ENCODE data around the gene ATP6V1E1. TPM values are rescaled to one million over a fixed set of nuclear protein-coding genes. Genes with fewer than 3 reads are reported as not detected.

The ATP6V1E1 gene
- polyA plus RNA-seq, 6 donors from 2014 or later, result 86.0 to 127 (median 107) TPM

Other genes with a start within 250 kb of the ATP6V1E1 start
- gene SLC25A18, start 65.3 kb downstream of the ATP6V1E1 start, polyA plus RNA-seq (ENCODE audit: low read depth in 6 of 6), result under 1 TPM in 1 of 6 donors, not detected in 5; 0.13 TPM
- 10 to 100 TPM; 21.5 to 49.5 (median 47.7) TPM for gene BCL2L13, start 10.0 kb upstream of the ATP6V1E1 start, polyA plus RNA-seq (ENCODE audit: low read depth in 6 of 6)
- gene BID, start 145.7 kb upstream of the ATP6V1E1 start, polyA plus RNA-seq (ENCODE audit: low read depth in 6 of 6), result 10 to 100 TPM; 18.2 to 29.9 (median 23.1) TPM